GM21737 (cell line): ENCODE results near the gene MGA.
A peak's percentile ranks its signal among the peaks of the same experiment; 100 is the strongest.
"Not testable (repeated sequence)": the region's sequence is repeated elsewhere in the genome, so short reads cannot be mapped to it uniquely, and the experiment has no call there.

Experiments
- ATAC-seq: cut with Tn5 transposase; IDR thresholded peaks from one replicate; pipeline ENCODE4 v1.9.1; 2021; ENCODE audit warnings: mild to moderate bottlenecking, moderate library complexity; ENCODE audit not compliant: unreplicated experiment

The MGA gene

DNA sequence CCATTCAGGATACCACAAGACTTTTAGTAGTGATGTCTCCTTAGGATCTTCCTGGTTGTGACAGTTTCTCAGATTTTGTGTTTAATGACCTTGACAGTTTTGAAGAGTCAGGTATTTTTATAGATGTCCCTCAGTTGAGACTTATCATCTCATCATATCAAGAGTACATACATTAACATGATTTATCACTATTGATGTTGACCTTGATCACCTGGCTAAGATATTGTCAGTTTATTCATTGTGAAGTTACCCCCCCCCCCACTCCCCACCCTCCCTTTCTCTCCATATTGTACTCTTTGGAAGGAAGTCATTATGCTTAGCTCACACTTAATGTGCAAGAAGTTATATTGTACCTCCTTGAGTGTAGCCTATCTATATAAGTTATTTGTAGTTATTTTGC is 42.9 kb downstream of the MGA start:
- ATAC-seq = no peak

DNA sequence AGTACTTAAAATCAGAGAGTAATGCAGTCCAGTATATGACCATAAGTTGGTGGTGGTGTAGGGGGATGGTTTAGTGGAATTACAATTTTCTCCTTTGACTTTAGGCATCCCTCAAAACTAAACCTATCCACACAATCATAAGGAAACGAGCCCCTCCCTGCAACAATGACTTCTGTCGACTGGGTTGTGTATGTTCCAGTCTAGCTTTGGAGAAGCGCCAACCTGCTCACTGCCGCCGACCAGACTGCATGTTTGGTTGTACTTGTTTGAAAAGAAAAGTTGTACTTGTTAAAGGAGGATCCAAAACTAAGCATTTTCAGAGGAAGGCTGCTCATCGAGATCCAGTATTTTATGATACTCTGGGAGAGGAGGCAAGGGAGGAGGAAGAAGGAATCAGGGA is 52.8 kb downstream of the MGA start:
- no peak for ATAC-seq

DNA sequence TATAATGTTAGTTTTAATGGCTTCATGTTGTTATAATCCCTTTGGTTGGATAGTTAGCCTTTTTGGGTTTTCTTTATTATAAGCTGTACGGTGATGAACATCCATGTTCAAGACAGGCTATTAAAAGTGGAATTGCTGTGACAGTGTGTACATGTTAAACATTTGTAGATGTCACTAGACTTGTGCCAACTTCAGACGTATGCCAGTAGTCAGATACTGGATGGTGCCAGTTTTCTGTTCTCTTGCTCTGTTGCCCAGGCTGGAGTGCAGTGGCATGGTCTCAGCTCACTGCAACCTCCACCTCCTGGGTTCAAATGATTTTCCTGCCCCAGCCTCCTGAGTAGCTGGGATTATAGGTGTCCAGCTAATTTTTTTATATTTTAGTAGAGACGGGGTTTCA is 54.1 kb downstream of the MGA start:
- ATAC-seq = no peak

DNA sequence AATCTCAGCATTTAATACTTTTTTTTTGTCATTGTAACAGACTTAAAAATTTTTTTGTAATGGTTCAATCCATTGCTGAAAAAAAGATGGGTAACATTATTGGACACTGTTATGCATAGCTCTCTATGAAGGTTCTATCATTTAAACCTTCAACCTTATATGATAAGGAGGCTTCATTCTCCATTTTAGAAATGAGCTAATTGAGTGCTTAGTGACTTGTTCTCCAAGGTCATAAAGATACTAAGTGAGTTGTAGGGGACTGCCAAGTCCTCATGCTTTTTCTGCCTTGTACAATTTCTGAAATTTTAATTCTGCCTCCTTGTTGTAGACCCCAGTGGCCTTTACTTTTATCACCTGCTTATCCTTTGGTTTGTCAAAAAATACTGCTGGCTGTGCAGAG is 56.7 kb downstream of the MGA start:
- no peak for ATAC-seq

DNA sequence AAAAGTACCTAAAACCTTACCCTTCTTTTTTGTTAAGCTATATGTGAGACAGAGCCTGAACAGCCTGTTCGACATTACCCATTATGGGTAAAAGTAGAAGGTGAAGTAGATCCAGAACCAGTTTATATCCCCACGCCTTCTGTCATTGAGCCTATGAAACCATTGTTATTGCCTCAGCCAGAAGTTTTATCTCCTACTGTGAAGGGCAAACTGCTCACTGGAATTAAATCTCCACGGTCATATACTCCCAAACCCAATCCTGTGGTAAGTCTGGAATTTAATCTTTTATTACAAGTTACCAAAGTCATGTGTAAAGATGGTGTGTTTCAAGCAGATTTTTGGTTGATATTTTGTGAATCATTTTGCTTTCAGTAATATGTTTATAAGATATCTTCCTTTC is 66.9 kb downstream of the MGA start:
- ATAC-seq = no peak

DNA sequence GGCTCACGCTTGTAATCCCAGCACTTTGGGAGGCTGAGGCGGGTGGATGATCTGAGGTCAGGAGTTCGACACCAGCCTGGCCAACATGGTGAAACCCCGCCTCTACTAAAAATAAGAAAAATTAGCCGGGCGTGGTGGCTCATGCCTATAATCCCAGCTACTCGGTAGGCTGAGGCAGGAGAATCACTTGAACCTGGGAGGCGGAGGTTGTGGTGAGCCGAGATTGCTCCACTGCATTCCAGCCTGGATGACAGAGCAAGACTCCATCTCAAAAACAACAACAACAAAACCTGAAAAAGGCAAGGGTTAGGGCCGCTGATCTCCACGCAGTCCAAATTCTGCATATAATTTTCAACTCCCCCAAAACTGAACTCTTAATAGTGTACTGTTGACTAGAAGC is 67.9 kb downstream of the MGA start:
- not testable (repeated sequence) for ATAC-seq

DNA sequence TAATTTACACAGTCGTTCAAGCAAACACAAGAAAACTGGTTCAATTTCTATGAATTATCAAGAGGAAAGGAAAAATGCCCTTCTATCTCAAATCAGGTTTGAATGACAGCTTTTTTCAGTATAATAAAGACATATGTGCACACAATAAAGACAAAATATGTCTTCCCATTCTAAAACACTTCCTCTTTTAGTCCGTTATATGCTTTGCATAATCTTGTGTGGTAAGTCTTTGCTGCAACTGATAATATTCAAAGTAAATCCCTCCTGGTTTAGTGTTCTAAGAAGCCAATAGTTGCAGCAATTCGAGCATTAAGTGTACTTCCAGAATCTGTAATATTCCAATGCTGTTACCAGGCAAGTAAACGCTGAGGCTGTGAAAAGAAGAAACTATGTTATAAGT is 70.3 kb downstream of the MGA start:
- ATAC-seq = no peak

DNA sequence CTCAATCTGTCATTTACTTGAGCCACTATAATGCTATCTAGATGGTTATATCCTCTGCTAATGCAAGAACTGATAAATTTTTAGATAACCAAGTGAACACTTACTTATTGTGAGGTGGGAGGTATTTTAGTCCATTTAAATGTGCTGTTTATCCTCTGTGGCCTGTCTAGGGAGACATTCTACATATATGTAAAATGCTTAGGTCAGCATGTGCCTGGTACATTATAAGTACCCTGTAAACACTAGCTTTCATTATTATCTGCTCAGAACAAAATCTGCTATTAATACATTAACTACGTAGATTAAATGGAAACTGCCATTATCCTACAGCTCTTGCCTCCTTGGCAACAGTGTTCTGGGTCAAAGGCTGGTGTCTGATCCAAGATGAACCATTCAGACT is 72.3 kb downstream of the MGA start:
- no peak for ATAC-seq

DNA sequence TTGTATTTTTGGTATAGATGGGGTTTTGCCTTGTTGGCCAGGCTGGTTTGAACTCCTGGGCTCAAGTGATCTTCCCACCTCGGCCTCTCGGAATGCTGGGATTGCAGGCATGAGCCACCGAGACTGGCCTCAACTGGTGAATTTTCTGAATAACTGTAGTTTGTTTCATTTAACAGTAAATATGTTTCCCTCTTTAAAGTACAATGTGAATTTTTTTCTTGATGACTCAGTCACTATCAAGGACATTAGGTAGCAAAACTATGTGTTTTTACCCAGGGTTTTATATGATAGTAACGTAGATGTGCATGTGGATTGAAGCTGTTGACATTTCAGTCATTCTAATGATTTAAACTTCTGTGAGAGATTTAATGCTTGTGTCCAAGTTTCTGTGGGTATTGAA is 73.9 kb downstream of the MGA start:
- ATAC-seq = no peak

DNA sequence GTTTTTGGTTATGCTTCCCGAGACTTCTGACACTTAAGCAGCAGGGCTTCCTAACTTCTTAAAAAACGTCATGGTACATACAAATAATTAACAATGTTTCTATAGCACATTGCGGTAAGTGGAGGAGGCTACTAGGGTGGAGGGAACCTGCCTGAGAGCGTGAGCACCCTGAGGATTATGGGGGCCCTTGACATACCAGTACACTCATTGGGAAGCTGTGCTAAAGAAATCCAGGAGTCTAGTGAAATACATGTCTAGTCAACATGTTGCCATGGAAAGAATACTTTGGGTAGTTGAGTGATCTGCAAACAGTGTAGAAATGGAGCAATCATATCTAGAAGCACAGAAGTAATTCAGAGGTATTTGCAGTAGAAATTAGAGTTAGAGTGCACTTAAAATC is 74.8 kb downstream of the MGA start:
- ATAC-seq = no peak

DNA sequence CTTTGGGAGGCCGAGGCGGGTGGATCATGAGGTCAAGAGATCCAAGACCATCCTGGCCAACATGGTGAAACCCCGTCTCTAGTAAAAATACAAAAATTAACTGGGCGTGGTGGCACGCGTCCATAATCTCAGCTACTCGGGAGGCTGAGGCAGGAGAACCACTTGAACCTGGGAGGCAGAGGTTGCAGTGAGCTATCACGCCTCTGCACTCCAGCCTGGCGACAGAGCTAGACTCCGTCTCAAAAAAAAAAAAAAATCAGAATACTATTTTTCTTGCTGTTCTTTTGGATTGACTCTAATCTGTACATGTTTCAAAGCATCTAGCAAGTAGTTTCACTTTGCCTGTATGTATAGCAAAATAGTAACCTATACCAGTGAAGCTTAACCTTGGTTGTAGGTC is 75.3 kb downstream of the MGA start:
- not testable (repeated sequence) for ATAC-seq

DNA sequence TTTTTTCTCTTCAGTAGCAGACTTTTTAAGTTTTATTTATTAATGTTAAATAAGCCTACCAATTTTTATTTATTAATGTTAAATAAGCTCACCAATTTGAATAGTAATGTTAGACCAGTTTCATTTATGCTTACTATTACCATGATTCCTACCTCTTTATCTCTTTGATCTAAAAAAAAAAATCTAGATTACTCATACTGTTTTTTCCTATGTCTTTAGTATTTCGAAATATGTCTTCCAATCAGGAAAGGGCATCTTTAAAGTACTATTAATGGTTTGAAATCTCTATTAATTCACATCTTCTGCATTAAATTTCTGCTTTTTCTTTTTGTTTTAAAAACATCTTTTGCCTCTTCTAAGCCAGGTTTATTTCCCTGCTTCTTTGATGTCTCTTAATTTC is 86.6 kb downstream of the MGA start:
- no peak for ATAC-seq

DNA sequence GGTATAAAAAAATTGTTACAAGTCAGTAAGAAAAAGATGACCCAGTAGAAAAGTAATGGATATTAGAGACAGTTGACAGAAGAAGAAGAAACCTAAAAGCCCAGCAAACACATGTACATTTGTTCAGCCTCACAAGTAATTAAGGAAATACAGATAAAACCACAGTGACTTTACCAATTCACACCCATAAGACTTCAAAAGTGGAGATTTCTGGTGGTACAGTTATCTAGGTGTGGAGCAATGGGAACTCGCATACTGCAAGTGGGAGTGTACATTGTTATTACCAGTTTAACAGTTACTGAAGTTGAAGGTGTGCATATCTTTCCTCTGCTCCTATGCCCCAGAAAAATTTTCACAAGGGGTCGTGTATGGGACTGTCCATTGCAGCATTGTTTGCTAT is 96.0 kb downstream of the MGA start:
- no peak for ATAC-seq

DNA sequence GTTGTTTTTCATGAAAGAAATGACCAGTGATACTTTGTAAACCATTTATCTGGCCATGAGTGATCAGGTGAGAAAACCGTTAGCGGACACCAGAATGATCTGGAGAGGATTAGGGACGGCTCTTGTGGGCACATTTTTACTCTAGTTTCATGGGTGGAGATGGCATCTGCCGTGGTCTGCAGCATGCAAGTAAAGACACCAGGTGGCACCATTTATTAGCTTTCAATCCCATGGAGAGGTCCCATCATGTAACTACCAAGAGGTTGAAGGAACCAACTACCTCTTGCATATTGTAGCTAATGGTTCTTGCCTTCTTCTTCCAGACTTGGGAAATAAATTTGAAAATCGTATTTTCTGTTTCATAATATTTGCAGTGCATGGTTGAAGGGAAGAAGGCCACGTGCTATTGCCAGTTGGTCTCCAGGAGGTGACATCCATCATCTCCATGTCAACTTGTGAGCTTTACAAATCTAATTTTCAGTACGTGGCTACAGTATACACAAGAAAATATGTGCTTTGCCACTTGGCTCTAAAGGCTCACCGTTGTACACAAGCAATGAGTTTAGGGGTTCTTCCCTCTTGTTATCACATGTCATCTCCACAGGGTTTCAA is 112.6 kb downstream of the MGA start:
- no peak for ATAC-seq

DNA sequence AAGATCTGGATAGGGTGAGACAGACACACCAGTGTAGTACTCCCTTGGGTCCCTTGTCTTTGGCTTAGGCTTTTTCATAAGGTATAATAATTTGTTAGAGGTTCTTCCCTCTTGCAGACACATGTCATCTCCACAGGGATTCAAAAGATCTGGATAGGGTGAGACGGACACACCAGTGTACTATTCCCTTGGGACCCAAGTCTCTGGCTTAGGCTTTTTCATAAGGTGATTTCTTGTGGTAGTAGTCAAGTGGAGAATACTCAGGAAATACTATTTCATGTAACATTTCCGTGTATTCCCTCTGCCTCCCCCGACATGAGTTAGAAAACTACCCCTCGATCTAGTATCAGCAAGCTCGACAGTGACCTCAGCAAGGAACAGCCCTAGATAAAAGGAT is 113.1 kb downstream of the MGA start:
- ATAC-seq = no peak

DNA sequence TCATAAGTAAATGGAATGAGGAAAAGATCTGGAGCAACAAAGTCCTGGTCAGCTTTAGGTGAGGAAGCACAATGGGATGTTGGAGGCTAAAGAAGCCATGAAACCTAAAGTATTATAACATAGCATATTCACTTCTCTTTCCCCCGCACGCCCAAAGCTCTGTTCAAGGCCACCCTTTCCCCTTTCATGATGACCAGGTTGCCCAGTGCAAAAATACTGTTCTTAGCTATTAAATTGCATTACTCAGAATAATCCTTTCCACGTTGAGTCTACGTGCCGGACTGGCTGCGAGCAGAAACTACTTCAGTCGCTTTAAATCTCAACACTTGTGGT is 113.5 kb downstream of the MGA start:
- ATAC-seq = no peak

DNA sequence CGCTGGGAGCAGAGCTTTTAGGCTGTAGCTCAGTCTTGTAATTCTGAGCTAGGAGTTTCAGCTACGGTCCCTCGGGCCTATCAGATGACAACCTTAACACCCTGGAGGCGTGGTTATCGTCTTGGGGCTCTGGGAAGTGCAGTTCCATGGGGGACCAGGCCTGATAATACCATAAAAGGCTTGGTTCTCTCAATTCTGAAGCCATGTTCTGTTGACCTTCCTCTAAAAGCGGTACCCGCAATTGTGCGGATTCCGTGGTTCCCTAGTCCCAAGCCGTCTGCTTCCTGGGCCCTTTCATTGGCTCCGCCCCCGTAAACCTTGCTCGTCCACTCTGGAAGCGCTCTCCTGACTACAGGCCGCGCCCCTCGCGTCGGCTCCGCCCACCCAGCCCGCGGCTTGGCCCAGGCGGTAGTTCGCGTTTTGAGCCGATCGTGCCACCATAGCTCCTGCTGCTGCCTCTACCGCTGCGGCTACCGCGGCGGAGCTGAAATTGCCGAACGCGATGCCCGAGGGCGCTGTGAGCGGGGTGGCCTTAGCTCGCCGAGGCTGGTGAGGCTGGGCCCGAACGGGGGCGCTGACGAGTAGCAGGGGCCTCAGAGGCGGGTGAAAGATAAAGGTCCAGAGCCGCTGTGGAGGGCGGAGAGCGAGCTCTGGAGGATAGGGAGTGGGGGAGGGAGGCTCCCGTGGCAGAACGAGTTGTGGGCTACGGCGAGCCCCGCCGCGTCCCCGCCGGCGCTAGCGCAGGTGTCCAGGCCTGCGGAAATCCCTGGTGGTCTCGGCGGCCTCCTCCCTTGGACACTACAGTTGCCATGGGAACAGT is 114.1 kb downstream of the MGA start, which contains the start of gene MAPKBP1:
Gene MAPKBP1, plus strand, starts transcription at position 423 of the 820 bp plus-strand sequence. CDS start 792 bp downstream, outside the sequence.
- ATAC-seq = peak; percentile 73

DNA sequence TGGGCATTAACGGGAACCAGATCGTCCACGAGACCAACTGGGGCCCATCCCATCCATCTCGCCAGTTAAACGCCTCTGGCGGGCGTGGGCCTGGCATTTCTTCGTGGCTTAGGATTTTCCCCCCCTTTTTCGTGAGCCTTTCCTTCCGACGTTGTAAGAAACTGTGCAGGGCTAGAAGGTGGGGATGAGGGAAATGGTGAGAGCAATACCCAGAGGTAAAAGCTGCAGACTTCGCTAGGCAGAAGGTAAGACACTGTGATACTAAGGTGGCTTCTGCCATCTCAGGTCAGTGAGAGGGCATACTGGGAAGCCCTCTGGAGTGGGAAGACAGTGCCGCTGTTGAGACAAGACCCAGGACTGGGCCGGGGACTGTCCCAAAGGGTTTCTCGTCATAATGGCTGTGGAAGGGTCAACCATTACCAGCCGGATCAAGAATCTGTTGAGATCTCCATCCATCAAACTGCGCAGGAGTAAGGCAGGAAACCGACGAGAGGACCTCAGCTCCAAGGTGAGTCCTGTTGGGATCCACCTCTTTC is 114.7 kb downstream of the MGA start:
- ATAC-seq = no peak

DNA sequence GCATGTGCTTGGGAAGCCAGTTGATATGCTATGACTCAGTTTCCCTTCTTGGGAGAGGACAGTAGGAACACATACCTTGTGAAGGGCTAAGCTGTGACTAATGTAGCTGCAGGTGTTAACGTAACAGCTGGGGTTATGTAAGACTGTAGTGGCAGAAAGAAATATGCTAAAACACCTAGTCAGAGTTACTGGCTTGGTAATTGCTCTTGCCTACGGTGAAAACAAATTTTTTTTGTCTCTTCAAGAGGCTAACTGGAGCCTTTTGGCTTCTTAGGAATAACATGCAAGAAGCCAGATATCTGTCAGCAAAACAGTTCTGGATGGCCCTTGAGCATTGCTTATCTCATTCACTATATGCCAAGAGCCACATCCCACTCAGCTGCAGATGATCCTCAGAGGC is 115.4 kb downstream of the MGA start:
- no peak for ATAC-seq

DNA sequence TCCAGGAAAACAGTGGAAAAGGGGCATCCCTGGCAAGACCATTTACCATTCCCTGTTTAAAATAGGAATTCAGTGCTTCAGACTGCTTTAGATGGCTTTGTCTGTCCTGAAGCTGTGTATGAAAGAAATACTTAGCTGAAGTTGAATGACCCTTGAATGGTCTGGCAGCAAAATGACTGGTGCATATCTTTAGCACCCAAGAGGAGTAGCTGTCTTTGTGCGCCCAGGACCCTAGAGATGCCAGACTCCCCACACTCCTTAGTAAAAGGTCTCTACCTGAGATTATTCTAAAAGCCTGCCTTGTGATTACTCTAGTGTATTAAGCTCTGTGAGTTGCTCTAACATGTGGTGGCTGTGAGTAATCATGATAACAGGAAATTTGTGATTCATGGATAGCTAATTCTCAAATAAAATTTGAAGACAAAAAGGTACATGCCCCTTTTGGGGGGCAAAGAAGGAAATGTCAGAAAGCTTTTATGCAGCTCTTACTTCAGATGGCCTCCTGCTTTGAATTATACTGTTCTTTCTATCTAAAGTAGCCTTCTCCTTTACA is 117.3 kb downstream of the MGA start:
- no peak for ATAC-seq

DNA sequence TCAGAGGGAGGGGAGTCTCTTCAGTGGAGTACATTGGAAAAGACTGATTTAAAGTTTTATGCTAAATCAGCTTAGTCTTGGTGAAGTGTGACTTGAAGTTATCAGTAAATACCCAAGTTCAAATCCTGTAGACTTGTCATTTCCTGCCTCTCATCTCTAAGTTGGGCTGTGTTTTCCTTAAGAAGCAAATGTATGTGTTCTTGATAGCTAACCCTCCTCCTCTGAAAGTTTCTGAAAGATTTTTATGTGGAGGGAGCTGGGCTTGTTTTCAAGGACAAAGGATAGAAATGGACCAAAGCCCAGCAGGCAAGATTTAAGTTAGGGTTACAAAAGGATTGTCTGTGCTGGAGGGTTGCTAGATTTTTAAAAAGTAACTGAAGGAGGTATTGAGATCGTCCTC is 118.3 kb downstream of the MGA start:
- ATAC-seq = no peak

DNA sequence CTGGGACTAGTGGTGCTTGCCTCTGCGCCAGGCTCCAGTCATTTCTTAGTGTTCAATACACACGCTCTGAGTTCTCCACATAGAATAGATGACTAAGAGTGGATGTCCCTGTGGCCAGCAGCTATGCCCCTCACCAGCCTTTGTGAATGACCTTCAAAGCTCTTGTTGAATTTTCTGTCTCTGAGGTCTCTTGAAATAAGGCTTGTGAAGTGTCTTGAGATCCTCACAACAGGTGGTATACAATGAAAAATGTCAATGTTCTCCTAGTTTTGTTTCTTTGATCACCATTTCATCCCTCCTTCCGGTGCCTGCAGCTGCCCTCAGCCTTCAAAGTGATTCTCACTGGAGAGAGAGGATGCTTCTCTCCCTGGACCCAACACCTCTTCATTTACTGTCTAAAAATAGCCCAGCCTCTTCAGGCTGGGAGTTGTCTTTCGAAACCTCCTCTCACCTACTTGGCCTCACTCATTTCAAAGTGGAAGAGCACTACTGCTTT is 119.5 kb downstream of the MGA start:
- ATAC-seq = no peak
